ENCODE data around the gene PARM1. TPM values are rescaled to one million over a fixed set of nuclear protein-coding genes. Genes with fewer than 3 reads are reported as not detected.

Gene PARM1
- total RNA-seq, 3 donors from 2014 or later (not counting 1 experiment from before 2014, with no cell fraction given), result 0.14 to 1.4 (median 0.24) TPM

DNA sequence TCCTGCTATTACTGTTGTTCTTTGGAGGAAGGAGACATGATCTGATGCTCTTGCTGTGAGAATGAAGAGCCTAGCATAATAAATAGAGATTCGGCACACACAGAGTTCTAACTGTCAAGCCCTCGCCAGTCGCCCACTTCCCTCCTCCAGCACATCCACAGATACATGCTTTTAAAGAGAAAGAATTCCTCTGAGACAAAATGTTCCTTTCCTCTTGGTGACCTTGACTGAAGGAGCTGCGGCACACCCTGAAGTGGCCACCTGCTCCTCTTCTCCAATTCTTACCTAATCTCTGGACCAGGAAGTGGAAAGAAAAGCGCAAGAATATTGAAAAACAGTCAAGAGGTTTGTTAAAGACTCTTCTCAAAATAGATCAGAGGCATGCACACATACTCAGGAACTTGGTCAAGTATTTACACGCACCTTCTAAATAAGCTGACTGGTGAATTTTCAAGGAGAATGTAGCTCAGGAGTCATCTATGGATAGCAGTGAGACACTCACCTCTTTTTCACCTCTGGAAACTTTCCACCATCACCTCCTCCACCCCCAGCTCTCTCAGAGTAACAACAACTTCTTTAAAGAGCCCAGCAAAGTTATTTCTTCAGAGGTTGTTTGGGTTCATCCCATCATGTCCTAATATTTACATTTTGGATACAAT is 95.4 kb downstream of the PARM1 start:
- TF ChIP-seq, protein P1, sequence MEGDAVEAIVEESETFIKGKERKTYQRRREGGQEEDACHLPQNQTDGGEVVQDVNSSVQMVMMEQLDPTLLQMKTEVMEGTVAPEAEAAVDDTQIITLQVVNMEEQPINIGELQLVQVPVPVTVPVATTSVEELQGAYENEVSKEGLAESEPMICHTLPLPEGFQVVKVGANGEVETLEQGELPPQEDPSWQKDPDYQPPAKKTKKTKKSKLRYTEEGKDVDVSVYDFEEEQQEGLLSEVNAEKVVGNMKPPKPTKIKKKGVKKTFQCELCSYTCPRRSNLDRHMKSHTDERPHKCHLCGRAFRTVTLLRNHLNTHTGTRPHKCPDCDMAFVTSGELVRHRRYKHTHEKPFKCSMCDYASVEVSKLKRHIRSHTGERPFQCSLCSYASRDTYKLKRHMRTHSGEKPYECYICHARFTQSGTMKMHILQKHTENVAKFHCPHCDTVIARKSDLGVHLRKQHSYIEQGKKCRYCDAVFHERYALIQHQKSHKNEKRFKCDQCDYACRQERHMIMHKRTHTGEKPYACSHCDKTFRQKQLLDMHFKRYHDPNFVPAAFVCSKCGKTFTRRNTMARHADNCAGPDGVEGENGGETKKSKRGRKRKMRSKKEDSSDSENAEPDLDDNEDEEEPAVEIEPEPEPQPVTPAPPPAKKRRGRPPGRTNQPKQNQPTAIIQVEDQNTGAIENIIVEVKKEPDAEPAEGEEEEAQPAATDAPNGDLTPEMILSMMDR (IDR thresholded peaks at IDR 0.05), result no peak
- ATAC-seq (no peak), DNase-seq (no peak)
- Mint-ChIP-seq H3K27me3 (ENCODE audit: low read depth in 2 of 2) (no peaks in the 10 kb centered on the region), H3K27ac (no peak overlapping the region), H3K9me3 (peaks cover 3 to 7% of the 10 kb centered on the region in 2 donors), H3K36me3 (no peaks in the 10 kb centered on the region), H3K4me1 (no peaks in the 10 kb centered on the region), H3K4me3 (no peak overlapping the region)
- H3K4me1 ChIP-seq (ENCODE audit: control insufficient read depth, insufficient read depth, low read length), result no peaks in the 10 kb centered on the region
- H3K27ac ChIP-seq (ENCODE audit: low read length), result no peak overlapping the region
- H3K27me3 ChIP-seq (ENCODE audit: control insufficient read depth, insufficient read depth, low read length), result no peaks in the 10 kb centered on the region
- H3K4me3 ChIP-seq (ENCODE audit: low read length), result no peak overlapping the region
- H3K36me3 ChIP-seq (ENCODE audit: control insufficient read depth, insufficient read depth, low read length), result no peaks in the 10 kb centered on the region
- no peaks in the 10 kb centered on the region for H3K9me3 ChIP-seq (ENCODE audit: control insufficient read depth, insufficient read depth, low read length)
- WGBS (ENCODE audit: insufficient coverage), result 92% methylated on average over 6 of the region's 6 CpGs
- intact Hi-C loops (cut with micrococcal nuclease), result no loop called here

DNA sequence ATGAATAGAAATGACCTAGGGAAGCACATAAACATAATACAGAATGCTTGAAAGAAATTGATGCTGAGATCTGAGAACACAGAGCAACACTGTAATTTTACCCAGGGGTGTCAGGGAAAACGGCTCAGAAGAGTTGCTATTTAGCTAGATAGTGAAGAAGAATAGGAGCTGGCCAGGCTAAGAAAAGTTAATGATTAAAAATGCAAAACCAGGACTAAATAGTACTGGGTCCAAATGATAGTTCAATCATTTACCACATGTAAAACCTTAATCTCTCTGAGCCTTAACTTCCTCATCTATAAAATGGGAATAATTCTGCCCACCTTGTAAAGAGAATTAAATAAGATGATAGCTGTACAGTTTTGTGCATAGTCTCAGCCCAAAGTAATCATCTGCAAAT is 97.1 kb downstream of the PARM1 start:
- ATAC-seq, result no peak
- no peak overlapping the region for H3K27ac ChIP-seq (ENCODE audit: low read length)
- no peaks in the 10 kb centered on the region for H3K36me3 ChIP-seq (ENCODE audit: control insufficient read depth, insufficient read depth, low read length)
- Mint-ChIP-seq H3K4me1 (no peaks in the 10 kb centered on the region), H3K27me3 (ENCODE audit: low read depth in 2 of 2) (no peaks in the 10 kb centered on the region), H3K27ac (no peak overlapping the region), H3K9me3 (peaks cover 6 to 10% of the 10 kb centered on the region in 2 donors), H3K4me3 (no peak overlapping the region), H3K36me3 (no peaks in the 10 kb centered on the region)
- DNase-seq, result no peak
- no peaks in the 10 kb centered on the region for H3K4me1 ChIP-seq (ENCODE audit: control insufficient read depth, insufficient read depth, low read length)
- no peak overlapping the region for H3K4me3 ChIP-seq (ENCODE audit: low read length)
- TF ChIP-seq, protein P1 (IDR thresholded peaks at IDR 0.05), result no peak
- 73% methylated on average over 1 of the region's 1 CpG for WGBS (ENCODE audit: insufficient coverage)
- no peaks in the 10 kb centered on the region for H3K27me3 ChIP-seq (ENCODE audit: control insufficient read depth, insufficient read depth, low read length)
- intact Hi-C loops (cut with micrococcal nuclease), result no loop called here
- H3K9me3 ChIP-seq (ENCODE audit: control insufficient read depth, insufficient read depth, low read length), result no peaks in the 10 kb centered on the region

DNA sequence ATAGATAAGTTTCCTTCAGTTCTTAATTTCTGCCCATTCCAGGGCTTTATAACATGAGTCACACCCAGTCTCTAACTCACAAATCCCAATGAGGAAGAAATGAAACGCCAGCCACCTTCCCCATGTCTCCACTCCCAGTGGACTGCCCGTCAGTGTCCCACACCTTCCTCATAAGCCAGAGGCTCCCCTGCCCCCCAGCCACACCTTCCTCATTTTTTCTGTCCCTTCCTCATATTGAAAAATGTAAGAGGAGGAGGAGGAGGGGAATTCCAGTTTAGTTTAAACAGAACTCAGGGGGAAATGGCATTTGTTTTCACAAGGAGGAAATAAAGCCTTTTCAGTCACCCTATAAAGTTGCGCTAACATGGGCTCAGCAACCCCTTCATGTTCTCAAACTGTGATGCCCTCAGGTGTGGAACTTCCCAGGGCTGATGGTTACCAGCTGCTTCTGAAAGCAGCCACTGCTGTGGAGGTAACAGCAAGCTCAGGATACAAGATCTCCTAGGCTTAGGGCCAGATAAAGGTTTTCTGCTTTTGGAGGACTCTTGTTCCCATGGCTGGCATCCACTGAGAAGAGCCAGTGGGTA is 97.8 kb downstream of the PARM1 start:
- Histone ChIP-seq H3K9me3 (ENCODE audit: control insufficient read depth, insufficient read depth, low read length) (no peaks in the 10 kb centered on the region), H3K4me3 (ENCODE audit: low read length) (no peak overlapping the region), H3K27me3 (ENCODE audit: control insufficient read depth, insufficient read depth, low read length) (no peaks in the 10 kb centered on the region), H3K36me3 (ENCODE audit: control insufficient read depth, insufficient read depth, low read length) (no peaks in the 10 kb centered on the region), H3K27ac (ENCODE audit: low read length) (no peak overlapping the region), H3K4me1 (ENCODE audit: control insufficient read depth, insufficient read depth, low read length) (peaks cover 3% of the 10 kb centered on the region)
- Mint-ChIP-seq H3K36me3 (no peaks in the 10 kb centered on the region), H3K9me3 (peaks cover 6 to 12% of the 10 kb centered on the region in 2 donors), H3K27me3 (ENCODE audit: low read depth in 2 of 2) (no peaks in the 10 kb centered on the region), H3K4me1 (no peaks in the 10 kb centered on the region), H3K4me3 (no peak overlapping the region), H3K27ac (no peak overlapping the region)
- ATAC-seq (no peak), DNase-seq (no peak)
- intact Hi-C loops (cut with micrococcal nuclease), result no loop called here
- WGBS (ENCODE audit: insufficient coverage), result 63% methylated on average over 2 of the region's 3 CpGs
- TF ChIP-seq, protein P1 (IDR thresholded peaks at IDR 0.05), result no peak

All from natural killer cell (primary cell).